ENCODE results near the gene UNC5CL. TPM values are rescaled to one million over a fixed set of nuclear protein-coding genes. Genes with fewer than 3 reads are reported as not detected.

The UNC5CL gene
- total and polyA plus RNA-seq, 2 of the 8 experiments (the other 6 are each of a cell fraction or from before 2014, with no cell fraction given) = 1.3 to 1.7 TPM

DNA sequence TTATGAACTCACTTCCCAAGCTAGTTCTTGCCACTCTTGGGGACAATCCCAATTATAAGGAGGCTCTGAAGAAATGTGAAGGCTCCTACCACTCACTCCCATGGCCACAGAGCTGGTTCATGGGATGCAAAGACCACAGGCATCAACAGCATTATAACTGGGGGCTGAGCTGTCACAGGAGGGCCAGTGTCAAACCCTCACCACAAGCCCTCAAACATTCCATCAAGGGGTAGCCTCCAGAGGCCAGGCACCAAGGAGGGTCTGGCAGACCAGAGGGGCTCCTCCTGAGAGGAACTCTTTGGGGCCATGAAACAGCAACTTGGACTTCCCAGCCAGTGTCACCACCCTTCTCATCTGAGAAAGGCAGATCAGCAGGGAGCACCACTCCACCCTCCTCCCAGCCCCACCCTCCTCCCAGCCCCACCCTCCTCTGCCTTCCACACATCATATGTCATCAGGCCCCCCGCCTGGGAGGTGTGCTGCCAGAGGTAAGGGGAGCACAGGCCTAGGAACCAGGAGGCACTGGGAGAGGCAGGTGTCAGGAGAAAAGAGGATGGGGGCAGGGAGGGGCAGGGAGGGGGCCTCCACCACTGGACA lies 2.0 kb upstream of the UNC5CL start:
- H3K4me2 ChIP-seq (ENCODE audit: insufficient read depth in 1 of 2, low read depth in 2 of 2, low read length in 2 of 2) = no peak overlapping the region
- no peaks in the 10 kb centered on the region for H3K23me2 ChIP-seq (ENCODE audit: low read depth, low read length)
- no peak overlapping the region for H2BK15ac ChIP-seq (ENCODE audit: low read length)
- no peak overlapping the region for H3K18ac ChIP-seq (ENCODE audit: extremely low read depth, low read length)
- no peak overlapping the region for H2AFZ ChIP-seq (ENCODE audit: low read length)
- H3K9ac ChIP-seq (replicated peaks in 1 of 4; ENCODE audit: extremely low read depth in 1 of 4, low read depth in 3 of 4, low read length in 3 of 4) = no peak overlapping the region
- no peak overlapping the region for H2BK20ac ChIP-seq (ENCODE audit: low read length)
- no peaks in the 10 kb centered on the region for H3K79me2 ChIP-seq (ENCODE audit: control insufficient read depth in 1 of 2, insufficient read depth in 2 of 2, low read length in 2 of 2)
- H3K27ac ChIP-seq (ENCODE audit: low read depth, low read length) = no peak overlapping the region
- H4K5ac ChIP-seq (ENCODE audit: insufficient read length, low read depth, low read length) = no peak overlapping the region
- FAIRE-seq = no peak
- DNase-seq (ENCODE audit: low read depth in 1 of 2, low spot score in 2 of 2) = no peak
- ChIA-PET POLR2A (ENCODE audit: partially characterized antibody) (no interaction called here), CTCF (ENCODE audit: partially characterized antibody) (interaction anchor here (0.8 to 6.0 kb wide), 16 partner anchors 9 to 172 kb away, joined by 3 to 80 read pairs (median 10); partner anchors contain the start of gene APOBEC2)
- H3K9me3 ChIP-seq (ENCODE audit: insufficient read depth in 2 of 2, low read depth in 1 of 2, low read length in 1 of 2) = no peaks in the 10 kb centered on the region
- no peaks in the 10 kb centered on the region for H3K79me1 ChIP-seq (ENCODE audit: low read depth, low read length)
- H2AK5ac ChIP-seq (ENCODE audit: low read depth, low read length) = no peak overlapping the region
- H3K4me1 ChIP-seq (replicated peaks in 1 of 4; ENCODE audit: control insufficient read depth in 3 of 4, insufficient read depth in 4 of 4, low read length in 3 of 4) = peaks cover 0 to 4% (median 3%) of the 10 kb centered on the region in 4 experiments; a peak in 6 of 7 replicates
- no peak overlapping the region for H2BK12ac ChIP-seq (ENCODE audit: low read depth, low read length)
- H3K27me3 ChIP-seq (replicated peaks in 1 of 4; ENCODE audit: control insufficient read depth in 3 of 4, extremely low read depth in 1 of 4, insufficient read depth in 3 of 4, low read length in 3 of 4) = no peaks in the 10 kb centered on the region
- no peaks in the 10 kb centered on the region for H4K20me1 ChIP-seq (replicated peaks in 1 of 2; ENCODE audit: control insufficient read depth in 1 of 2, insufficient read depth in 2 of 2, low read length in 2 of 2)
- H3K23ac ChIP-seq (ENCODE audit: insufficient read length) = no peak overlapping the region
- H3K36me3 ChIP-seq (ENCODE audit: control insufficient read depth in 2 of 4, insufficient read depth in 4 of 4, low read length in 3 of 4) = no peaks in the 10 kb centered on the region
- TF ChIP-seq TCF12 (IDR thresholded peaks at IDR 0.05; ENCODE audit: low read depth, low read length) (no peak), SUZ12 (IDR thresholded peaks at IDR 0.05; ENCODE audit: low read length) (no peak), RXRA (IDR thresholded peaks at IDR 0.05; ENCODE audit: insufficient read depth, low read depth, low read length) (no peak), CBX5 (IDR thresholded peaks at IDR 0.05; ENCODE audit: low read depth, low read length) (no peak), EGR1 (IDR thresholded peaks at IDR 0.05; ENCODE audit: borderline replicate concordance, low read depth, low read length) (no peak), TBP (IDR thresholded peaks at IDR 0.05; ENCODE audit: low read depth, low read length) (no peak)
- TF ChIP-seq, protein P1, sequence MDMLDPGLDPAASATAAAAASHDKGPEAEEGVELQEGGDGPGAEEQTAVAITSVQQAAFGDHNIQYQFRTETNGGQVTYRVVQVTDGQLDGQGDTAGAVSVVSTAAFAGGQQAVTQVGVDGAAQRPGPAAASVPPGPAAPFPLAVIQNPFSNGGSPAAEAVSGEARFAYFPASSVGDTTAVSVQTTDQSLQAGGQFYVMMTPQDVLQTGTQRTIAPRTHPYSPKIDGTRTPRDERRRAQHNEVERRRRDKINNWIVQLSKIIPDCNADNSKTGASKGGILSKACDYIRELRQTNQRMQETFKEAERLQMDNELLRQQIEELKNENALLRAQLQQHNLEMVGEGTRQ (IDR thresholded peaks at IDR 0.05; ENCODE audit: low read length) = no peak
- no peak overlapping the region for H3K56ac ChIP-seq (replicated peaks; ENCODE audit: insufficient read length, low read depth, low read length)
- no peak overlapping the region for H2BK5ac ChIP-seq (ENCODE audit: low read depth, low read length)
- H4K8ac ChIP-seq (ENCODE audit: extremely low read depth, insufficient read depth, low read length) = no peak overlapping the region
- H4K91ac ChIP-seq (replicated peaks; ENCODE audit: insufficient read length, low read length) = no peak overlapping the region
- H2BK120ac ChIP-seq (replicated peaks; ENCODE audit: low read depth, low read length) = no peak overlapping the region
- no peak overlapping the region for H3K4me3 ChIP-seq (ENCODE audit: extremely low read depth in 1 of 4, insufficient read depth in 2 of 4, low read depth in 3 of 4, low read length in 4 of 4)
- H3K14ac ChIP-seq (ENCODE audit: insufficient read length) = no peak overlapping the region
- WGBS, 2 experiments (ENCODE audit: extremely low coverage in 1 of 2, insufficient coverage in 1 of 2, insufficient read length in 1 of 2, insufficient replicate concordance in 2 of 2, low coverage in 1 of 2, low lambda C conversion rate in 2 of 2, missing lambda C conversion rate in 1 of 2) = 78% methylated on average over 1 of the region's 1 CpG; no CpG with 5 or more reads in 1 of the 2 experiments
- no peak overlapping the region for H3K4ac ChIP-seq (replicated peaks; ENCODE audit: insufficient read length, low read depth, low read length)

Data from H1 (cell line).